HG03066 (cell line): ENCODE data around the gene FCSK.

Source experiments
- ATAC-seq: cut with Tn5 transposase; IDR thresholded peaks from one replicate; pipeline ENCODE4 v1.9.1; 2021; ENCODE audit warnings: low read depth; ENCODE audit not compliant: unreplicated experiment

FCSK gene

GRCh38 chr16:70453117-70453891 lies 1.1 kb upstream of the FCSK start:
- no peak for ATAC-seq

DNA sequence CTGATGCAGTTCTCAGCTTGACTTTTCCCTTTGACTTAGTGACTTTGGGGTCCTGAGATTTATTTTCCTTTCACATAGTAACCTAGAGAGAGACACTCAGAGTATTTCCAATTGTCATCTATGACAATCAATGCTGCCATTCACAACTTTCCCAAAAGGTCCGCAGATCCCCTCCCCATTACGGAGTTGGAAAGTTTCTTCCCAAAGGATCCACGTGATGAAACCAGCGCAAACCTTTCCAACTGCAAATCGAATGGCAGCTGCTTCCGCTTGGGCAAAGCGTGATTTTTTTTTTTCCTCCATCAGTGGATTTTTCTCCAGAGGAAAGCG lies 538 bp upstream of the FCSK start:
- ATAC-seq = no peak

- no peak for ATAC-seq
Observed at GRCh38 chr16:70455910-70456309, 1.5 kb downstream of the FCSK start.

DNA sequence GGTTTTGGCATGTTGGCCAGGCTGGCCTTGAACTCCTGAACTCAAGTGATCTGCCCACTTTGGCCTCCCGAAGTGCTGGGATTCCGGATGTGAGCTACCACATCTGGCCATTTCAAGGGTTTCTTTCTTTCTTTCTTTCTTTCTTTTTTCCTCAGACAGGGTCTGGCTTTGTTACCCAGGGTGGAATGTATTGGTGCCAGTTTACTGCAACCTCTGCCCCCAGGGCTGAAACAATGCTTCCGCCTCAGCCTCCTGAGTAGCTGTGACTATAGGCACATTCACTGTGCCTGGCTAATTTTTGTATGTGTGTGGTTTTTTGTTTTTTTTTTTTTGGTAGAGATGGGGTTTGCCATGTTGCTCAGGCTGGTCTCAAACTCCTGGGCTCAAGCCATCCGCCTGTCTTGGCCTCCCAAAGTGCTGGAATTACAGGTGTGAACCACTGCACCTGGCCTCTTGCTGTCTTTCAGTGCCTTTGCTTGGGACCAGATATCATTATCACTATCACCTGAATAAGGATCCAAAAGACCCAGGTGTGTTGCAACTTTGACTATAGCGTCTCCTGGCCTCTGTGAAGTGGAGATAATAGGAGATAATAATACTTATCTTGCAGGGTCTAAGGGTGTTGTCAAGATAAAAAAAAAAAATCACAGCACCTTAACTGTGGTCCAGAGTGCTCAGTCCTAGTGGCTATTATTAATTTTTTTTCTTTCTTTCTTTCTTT lies 3.2 kb downstream of the FCSK start:
- ATAC-seq = no peak

- no peak for ATAC-seq
Observed at GRCh38 chr16:70460737-70461261, 6.4 kb downstream of the FCSK start.

DNA sequence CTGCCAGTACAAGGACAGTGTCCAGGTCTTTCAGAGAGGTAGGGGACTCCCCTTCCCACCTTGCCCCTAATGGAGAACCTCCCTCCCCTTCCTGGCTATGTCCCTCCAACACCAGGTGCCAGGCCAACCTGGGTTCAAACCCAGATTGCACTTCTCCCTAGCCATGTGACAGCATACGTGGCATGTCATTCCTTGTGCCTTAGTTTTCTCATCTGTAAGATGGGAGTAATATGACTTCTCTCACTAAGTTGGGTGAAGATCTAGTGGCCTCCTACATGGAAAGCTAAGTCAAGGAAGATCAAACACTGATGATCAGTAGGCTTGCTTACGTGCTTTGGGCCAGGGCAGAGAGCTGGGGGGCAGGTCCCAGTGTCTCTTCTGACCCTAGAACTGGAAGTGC lies 8.8 kb downstream of the FCSK start:
- ATAC-seq = no peak

GRCh38 chr16:70465999-70466804 lies 11.8 kb downstream of the FCSK start:
- no peak for ATAC-seq

DNA sequence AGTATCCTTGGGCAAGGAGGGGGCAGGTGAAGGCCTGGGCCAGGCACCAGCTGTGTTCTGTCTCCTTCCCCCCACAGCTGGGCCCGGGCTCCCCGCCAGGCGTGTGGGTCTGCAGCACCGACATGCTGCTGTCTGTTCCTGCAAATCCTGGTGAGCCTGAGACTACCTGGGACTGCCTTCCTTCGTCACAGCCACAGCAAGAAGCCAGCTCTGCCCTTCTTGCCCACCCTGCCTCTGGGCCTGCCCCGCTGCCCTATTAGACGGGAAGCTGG lies 12.3 kb downstream of the FCSK start:
- no peak for ATAC-seq

DNA sequence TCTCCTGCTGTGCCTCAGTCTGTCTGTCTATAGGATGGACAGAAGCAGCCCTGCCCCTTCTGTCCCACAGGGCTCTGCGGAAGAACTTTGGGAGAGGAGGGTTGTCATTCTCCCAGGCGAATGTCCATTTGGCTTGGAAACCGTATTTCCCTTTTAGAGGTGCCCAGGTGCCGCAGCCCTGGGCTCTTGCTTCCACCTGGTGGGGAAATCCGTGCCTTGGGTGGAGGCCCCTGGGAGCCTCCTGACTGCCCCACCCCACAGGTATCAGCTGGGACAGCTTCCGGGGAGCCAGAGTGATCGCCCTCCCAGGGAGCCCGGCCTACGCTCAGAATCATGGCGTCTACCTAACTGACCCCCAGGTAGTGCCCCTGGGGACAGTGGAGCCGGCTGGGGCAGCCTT lies 12.7 kb downstream of the FCSK start:
- ATAC-seq = no peak

DNA sequence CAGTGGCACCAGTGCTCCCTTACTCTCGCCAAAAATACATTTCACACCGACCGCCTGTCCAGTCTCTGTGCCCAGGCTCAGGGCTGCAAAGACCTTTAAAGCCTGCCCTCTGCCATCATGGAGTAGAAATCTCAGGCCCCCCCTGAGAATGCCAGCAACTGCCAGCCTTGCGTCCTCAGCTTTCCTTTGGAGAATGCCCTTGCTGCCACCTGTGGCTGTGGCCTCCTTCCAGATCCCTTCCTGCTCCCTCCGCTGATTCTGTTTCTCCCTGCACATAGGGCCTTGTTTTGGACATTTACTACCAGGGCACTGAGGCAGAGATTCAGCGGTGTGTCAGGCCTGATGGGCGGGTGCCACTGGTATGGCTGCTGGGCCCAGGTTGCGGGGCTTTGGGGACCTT lies 13.2 kb downstream of the FCSK start:
- ATAC-seq = no peak

DNA sequence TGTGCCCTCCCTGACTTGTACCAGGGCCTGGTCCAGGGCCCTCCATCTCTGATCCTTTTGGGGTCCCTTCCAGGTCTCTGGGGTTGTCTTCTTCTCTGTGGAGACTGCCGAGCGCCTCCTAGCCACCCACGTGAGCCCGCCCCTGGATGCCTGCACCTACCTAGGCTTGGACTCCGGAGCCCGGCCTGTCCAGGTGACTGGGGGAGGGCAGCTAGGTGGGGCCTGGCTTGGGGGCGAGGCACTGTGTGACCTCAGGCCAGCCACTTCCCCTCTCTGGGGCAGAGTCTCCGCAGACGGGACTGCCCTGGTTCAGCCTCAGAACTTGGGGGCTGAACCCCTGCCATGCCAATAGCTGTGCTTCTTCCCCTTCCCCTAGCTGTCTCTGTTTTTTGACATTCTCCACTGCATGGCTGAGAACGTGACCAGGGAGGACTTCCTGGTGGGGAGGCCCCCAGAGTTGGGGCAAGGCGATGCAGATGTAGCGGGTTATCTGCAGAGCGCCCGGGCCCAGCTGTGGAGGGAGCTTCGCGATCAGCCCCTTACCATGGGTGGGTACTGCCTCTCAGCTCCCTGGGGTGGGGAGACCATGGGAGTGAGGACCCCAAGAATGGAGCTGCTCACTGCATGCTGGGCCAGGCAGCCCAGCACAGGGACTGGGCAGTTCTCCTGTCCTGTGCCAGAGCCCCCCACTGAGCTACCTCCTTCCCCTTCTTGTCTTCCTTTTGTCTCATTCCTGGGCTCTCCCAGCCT lies 14.6 kb downstream of the FCSK start:
- ATAC-seq = no peak

GRCh38 chr16:70470141-70470926 lies 15.9 kb downstream of the FCSK start:
- ATAC-seq = no peak

GRCh38 chr16:70470927-70471341 lies 16.5 kb downstream of the FCSK start:
- no peak for ATAC-seq

GRCh38 chr16:70472786-70473433 lies 18.5 kb downstream of the FCSK start:
- no peak for ATAC-seq

DNA sequence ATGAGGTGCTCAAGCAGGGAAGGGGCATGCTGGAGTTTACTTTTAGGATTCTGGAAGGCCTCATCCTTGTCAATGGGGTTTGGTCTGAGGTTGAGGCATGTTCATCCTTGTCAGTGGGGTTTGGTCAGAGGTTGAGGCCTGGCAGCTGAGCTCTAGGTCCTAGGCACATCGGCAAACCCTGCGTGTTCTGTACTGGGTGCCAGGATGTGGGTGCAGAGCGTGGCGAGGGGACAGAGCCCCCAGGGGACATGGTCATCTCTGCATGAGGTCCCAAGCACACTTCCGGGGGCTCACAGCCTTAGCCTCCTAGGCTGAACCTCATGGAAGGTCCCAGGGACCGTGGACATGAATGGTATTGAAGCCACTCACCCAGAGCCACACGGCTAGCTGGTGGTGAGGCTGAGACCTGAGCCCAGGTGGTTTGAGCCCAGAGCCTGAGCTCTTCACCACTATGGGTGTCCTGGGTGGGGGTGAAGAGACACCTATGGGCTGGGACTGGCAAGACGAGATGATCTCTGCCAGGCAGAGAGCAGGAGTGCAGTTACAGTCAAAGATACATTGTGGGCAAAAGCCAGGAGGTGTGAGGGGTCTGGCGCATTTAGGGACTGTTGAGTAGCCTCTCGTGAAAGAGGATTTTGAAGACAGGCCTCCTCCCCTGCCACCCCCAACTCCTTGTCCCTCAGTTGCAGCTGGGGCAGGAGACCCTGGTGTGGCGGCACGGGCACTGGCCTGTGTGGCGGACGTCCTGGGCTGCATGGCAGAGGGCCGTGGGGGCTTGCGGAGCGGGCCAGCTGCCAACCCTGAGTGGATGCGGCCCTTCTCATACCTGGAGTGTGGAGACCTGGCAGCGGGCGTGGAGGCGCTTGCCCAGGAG lies 19.3 kb downstream of the FCSK start:
- ATAC-seq = no peak

DNA sequence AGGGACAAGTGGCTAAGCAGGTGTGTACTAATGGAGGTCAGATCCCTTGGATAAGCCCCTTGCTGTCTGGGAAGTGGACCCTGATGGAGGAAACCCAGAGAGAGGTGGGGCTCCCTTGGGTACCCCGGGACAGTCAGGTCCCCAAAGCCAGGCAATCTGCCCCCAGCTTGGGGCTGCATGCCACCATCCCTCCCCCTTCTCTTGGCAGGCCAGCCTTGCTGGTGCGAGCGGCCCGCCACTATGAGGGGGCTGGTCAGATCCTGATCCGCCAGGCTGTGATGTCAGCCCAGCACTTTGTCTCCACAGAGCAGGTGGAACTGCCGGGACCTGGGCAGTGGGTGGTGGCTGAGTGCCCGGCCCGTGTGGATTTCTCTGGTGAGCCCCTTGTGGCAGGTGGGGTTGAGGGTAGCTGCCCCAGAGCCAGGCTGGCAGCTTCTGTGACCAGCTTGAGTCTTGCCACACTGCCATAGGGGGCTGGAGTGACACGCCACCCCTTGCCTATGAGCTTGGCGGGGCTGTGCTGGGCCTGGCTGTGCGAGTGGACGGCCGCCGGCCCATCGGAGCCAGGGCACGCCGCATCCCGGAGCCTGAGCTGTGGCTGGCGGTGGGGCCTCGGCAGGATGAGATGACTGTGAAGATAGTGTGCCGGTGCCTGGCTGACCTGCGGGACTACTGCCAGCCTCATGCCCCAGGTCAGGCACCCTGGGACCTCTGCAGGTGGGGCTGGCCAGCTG lies 20.1 kb downstream of the FCSK start:
- no peak for ATAC-seq

DNA sequence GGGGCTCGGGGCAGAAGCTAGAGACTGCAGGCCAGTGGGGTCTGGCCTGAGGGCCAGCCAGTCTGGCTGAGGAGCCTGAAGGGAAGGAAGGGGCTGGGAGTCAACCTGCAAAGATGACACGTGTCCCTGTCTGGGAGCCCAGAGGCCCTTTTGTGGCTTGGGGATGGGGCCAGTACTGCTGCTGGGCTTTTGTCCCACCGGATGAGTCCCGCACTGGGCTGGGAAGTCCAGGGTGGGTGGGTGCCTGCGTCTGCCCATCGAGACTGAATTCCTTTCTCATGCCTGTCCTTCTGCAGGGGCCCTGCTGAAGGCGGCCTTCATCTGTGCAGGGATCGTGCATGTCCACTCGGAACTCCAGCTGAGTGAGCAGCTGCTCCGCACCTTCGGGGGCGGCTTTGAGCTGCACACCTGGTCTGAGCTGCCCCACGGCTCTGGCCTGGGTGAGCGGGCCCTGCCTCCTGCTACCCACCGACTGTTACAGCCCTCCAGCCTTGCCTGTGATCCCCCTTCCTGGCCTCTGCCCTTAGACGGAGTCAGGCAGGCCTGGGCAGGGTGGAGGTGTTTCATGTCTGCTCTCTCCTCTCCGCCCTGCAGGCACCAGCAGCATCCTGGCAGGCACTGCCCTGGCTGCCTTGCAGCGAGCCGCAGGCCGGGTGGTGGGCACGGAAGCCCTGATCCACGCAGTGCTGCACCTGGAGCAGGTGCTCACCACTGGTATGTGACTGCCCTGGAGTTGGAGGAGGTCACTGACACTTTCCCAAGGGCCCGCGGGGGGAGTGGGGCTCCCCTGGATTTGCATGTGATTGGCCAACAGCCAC lies 20.9 kb downstream of the FCSK start:
- ATAC-seq = no peak
